HG02852 (cell line): ENCODE measurements around the gene CEP131.

Experiments used
- ATAC-seq: cut with Tn5 transposase; IDR thresholded peaks from one replicate; pipeline ENCODE4 v1.9.1; 2021; ENCODE audit warnings: mild to moderate bottlenecking, moderate library complexity; ENCODE audit not compliant: unreplicated experiment

The CEP131 gene

DNA sequence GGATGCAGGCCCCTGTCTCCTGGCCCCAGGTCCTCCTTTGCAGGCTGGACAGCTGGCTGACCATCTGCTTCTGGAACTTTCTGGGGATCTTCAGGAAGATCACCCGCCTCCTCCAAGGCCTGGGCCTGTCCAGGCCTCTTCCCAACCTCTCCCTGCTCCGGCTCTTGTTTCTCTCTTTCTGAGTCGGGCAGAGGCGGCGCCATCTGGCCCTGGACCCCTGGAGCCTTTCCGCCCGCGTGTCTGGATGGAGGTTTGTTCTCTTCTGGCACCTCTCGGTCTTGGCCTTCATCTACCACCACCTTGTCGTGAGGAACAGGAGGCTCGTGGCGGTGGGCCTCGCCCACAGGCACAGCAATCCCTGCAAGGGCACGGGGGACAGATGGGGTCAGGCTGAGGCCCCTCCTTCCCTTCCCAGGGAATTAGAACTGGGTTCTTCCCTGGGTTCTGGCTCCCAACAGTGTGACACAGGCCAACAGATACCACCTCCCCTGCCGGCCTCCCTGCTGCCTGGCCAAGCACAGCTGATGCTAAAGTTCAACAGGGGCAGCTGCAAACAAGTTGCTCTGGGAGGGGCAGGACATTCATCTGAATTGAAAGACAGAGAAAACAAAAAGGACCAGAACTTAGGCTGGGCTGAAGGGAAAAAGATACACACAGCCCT lies 29.7 kb upstream of the CEP131 start:
- ATAC-seq: no peak

DNA sequence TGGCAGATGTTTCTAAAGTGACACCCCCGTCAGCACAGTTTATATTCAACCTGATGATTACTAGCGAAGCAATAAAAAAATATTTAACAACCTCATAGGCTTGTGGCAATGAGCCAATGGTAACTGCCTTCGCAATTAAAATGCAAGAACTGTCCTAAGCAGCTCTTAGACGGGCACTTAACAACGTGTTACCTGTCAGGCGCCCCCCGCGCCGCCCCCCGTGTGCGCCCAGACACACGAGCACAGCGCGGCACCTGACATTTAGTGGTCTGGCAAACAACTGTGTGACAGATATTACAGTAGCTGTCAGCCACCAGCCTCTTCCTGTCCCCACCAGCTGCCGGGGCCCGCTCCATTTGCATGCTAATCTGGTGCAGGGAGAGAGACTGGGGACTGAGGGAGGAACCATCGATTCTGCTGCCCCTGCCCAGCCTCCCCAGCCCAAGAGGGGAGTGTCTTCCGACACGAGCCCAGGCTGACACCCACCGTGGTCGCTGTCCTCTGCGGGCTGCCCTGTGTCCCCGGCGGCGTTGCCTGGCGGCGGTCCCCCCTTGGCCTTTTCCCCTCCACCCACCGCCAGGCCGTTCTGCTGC lies 29.0 kb upstream of the CEP131 start:
- no peak for ATAC-seq

DNA sequence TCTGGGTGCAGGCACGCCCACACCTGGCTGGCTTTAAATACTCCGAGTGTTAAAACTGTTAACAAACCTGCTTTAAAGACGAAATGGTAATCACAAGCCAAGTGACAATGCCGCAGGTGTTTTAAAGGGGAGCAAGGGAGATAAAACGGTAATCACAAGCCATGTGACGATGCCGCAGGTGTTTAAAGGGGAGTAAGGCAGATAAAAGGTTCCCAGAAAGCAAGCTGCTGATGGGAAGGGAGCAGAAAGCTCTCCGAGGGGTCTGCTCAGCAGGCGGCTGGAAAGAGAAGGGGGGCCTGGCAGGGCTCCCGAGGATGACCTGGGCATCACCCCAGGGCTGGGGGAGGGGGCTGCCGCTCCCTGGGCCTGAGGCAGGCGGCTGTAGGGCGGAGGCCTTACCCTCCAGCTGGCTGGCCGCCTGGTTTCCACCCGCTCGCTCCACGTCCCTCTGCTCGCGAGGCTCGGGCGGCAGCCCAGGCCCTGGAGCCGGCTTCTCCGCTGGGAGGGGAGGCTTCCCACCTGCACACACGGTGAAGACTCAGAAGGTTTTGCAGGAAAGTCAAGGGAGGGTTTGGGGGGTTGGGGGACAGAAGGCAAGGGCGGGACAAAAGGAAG lies 28.4 kb upstream of the CEP131 start:
- no peak for ATAC-seq

DNA sequence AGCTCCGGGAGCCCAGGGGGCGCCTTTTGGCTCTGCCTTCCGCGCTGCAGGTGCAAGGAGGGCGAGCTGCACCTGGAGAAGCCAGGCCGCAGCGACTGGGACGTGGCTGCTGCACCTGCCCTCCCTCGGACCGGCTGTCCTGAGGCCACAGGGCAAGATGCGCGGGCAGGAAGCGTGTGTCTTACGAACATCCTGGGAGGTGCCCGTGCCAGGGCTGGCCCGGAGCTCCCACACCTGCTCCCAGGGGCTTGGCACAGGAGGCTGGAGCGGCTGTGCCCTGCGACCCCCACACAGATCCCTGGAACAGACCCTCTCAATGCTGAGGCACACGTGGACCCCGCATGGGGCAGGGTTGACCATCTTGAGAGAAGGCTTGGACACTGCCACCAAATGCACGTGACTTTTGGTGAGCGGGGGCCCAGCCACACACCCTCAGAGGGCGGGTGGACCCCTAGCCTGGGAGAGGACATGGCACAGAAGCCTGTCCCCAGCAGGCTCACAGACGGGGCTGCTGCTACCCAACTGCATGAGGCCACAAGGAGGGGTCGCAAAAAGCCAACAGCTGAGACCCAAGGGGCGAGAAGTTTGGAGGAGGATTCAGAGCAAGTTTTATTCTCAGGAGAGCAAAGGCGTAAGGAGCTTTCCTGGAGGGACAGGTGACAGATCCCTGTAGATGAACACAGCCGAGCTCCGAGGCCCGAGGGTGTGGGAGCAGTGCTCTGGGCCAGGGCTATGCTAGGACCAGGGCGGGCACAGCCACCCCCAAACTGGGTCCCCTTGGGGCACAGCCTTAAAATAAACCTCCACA lies 27.7 kb upstream of the CEP131 start:
- no peak for ATAC-seq

DNA sequence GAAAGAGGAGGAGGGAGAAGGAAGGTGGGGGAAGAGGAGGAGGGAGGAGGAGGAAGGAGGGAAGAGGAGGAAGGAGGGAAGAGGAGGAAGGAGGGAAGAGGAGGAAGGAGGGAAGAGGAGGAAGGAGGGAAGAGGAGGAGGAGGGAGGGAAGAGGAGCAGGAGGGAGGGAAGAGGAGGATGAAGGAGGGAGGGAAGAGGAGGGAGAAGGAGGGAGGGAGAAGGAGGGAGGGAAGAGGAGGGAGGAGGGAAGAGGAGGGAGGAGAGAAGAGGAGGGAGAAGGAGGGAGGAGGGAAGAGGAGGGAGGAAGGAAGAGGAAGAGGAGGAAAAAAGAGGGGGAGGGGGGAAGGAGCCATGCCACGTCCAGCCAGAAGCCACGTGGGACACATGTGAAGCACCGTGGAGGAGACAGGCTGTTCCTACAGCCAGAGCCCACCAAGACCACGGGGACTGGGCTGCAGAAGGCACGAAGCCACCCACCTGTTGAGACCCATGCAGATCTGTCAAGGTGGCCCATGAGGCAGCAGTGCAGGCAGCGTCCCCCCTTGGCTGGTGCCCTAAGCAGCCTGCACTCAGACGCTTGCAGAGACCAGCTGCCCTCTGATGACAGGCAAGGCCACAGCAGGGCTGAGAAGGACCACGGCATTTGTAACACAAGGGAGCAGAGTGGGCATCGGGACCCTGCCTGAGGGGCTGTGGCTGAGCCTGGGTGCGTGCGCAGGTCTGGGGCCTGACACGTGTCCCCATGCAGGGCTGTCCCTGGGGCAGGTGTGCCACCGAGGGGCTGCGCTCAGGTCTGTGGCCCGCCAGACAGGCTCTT lies 26.7 kb upstream of the CEP131 start:
- ATAC-seq: no peak

DNA sequence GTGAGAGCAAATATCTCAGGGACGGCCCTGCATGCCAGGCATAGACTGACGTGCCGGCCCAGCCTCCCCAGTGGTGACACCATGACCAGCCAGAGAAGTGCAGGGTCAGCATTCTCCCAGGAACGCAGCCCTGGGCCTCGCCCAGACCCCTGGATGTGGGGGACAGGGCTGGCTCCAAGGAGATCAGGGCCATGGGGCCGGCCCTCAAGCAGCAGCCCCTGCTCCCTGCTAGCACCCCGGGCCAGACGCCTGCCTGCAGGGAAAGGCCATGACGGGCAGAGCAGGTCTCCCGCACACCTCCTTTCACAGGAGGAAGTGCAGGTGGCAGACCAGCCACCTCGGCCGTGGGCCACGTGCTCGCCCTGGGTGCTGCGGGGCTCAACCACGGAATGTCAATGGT lies 25.9 kb upstream of the CEP131 start:
- ATAC-seq: no peak

DNA sequence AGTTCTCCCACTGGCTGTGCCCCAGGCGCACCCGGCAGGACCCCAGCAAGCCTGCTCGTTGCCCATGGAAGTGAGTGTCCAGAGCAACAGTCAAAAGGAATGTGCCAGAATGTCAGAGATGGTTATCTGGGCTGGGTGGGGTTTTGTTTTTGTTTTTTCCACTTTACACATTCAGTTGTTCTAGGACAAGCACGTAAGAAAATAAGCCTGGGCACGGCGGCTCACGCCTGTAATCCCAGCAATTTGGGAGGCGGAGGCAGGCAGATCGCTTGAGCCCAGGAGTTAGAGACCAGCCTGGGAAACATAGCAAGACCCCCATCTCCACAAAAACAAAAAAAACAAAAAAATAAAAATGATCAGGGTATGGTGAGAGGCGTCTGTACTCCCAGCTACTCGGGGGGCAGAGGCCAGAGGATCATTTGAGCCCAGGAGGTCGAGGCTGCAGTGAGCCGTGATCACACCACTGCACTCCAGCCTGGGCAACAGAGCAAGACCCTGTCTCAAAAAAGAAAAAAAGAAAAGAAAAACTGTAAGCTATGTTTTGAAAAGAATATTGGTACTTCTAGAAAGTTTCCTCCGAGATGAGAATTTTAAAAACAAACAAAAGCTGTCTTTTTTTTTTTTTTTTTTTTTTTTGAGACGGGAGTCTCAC lies 24.7 kb upstream of the CEP131 start:
- ATAC-seq: no peak

DNA sequence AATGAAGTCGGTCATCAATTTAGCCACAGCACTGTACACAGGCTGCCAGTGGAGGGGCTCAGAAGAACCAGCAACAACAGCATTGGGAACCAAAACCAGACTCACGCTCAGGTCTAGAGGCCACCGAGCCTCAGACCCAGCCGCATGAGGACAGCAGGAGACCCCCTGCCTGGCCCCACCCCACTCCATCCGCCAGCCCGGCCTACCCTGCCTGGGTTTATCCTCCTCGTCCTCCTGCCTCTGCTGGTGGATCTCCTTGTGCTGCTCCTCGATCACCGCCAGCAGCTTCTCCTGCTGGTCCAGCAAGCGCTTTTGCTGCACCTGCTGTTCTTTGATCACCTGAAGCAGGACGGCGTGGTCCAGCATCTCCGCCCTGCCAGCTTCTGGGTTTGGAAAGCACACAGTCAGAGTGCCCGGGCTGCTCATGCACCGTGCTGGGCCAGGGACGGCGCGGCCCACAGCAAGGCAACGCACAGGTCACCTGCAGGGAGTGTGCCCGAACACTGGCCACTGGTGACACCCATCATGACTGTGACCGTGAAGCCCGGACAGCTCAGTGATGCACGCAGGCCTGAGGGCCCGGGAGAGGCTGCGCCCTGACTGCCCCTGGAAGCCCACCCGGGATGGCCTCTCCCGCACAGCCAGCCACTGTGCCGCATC lies 24.0 kb upstream of the CEP131 start:
- no peak for ATAC-seq

DNA sequence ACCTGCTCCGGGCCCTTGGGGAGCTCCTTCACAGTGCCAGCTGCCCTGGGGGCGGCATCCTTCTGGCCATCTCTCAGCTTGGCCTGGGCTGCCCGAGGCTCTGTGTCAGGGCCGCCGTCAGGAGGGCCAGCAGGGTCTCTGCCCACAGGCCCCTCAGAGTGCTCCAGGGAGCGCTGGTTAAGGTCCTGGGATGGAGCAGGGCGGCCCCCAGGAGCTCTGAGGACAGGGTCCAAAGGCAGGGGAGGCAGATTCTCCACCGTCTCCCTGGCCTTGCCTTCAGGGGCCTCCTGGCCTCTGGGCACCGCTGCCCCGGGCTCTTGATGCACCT lies 23.5 kb upstream of the CEP131 start:
- ATAC-seq: no peak

DNA sequence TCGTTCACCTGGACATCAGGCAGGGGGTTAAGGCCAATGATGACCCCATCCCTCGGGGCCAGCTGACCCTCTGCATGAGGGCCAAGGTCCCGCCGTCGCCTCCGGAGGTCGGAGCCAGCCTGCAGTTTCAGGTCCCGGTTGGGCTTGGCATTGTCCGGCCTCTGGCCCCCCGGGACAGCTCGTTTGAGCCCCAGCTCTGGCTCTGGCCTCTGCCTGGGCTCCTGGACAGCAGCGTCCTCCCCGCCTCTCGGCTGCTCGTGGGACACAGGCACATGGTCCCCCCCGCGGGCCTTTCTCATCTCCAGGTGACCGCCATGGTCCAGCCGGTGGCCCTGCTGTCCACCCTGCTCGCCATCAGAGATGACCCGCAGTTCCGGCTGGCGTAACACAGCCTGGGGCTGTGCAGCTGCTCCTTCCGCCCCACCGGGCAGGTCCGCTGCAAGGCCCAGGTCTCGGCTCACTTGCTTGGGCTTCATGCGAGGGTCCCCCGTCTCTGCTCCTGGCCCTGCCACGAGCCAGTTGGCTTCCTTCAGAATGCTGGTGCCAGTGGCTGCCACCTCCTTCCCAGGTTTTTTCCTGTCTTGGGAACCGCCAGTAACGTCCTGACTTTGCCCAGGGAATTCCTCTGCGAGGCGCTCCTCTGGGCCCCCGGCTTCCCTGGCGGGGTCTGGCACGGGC lies 23.0 kb upstream of the CEP131 start:
- no peak for ATAC-seq

DNA sequence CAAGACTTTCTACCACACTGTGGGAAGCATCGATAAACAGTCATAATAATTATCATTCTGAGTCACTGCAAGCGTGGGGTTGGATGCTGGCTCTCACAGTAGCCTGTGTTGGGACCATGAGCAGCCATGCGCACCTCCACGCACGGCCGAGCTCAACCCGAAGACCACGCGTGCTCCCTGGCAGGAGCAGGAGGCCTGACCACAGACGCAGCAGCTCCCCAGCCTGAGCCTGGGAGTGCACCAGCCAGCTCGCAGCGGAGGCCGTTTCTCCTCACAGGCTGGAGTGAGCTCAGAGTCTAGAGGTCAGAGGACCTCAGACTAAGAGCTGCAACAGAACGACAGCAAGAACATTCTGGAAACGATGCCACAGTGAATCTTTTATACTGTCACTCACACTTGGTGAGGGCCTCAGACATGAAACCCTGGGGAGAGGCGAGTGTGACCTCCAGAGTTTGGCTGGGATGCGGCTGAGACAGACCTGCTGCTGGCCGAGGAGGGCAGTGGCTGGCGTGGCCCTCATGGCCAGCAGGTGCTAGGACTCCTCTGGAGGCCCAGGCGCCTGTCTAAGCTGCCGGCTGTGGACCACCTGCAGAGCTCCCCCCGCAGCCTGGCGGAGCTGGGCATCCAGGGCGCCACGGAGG lies 22.4 kb upstream of the CEP131 start:
- no peak for ATAC-seq

DNA sequence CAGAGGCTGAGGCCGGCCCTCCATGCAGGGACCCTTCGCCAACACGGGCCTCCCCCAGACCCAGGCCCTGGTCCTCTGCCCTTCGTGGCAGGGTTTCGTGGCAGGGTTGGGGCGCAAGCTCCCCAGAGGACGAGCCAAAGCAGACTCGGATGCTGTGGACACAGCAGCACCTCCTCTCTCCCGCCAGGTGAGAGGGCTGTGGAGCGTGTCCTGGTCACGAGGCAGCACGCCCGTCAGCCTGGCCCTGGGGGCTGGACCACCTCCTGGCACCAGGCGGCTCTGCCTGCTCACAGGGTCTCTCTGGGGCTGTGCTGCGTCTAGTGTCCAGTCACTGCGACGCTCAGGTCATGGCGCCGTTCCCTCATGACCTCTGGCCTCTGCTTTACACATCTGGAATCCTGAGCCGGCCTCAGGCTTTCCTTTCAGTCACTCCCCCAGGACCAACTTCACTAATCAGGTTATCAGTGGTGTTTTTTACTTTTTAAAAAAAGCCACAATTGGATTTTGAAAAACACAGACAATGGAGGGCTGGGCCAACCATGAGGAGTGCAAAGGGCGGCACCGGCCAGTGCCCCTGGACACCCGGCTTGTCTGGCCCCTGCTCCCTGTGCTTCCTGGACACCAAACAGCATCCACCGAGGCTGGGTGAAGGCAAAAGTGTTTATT lies 21.7 kb upstream of the CEP131 start:
- no peak for ATAC-seq

DNA sequence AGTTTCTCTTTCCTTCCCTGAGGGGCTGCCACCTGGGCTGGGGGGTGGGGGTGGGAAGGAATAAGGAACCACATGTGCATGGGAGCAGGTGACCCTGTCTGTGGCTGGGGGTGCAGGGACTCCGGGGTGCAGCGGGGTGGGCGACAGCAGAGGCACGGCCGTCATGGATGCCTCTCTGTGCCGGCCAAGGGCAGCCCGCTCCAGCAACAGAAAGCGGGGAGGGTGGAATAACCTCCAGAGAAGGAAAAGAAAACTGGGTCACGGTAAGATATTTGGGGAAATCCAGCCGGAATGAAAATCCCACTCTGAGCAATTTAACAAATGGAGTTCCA lies 20.5 kb upstream of the CEP131 start:
- ATAC-seq: no peak

DNA sequence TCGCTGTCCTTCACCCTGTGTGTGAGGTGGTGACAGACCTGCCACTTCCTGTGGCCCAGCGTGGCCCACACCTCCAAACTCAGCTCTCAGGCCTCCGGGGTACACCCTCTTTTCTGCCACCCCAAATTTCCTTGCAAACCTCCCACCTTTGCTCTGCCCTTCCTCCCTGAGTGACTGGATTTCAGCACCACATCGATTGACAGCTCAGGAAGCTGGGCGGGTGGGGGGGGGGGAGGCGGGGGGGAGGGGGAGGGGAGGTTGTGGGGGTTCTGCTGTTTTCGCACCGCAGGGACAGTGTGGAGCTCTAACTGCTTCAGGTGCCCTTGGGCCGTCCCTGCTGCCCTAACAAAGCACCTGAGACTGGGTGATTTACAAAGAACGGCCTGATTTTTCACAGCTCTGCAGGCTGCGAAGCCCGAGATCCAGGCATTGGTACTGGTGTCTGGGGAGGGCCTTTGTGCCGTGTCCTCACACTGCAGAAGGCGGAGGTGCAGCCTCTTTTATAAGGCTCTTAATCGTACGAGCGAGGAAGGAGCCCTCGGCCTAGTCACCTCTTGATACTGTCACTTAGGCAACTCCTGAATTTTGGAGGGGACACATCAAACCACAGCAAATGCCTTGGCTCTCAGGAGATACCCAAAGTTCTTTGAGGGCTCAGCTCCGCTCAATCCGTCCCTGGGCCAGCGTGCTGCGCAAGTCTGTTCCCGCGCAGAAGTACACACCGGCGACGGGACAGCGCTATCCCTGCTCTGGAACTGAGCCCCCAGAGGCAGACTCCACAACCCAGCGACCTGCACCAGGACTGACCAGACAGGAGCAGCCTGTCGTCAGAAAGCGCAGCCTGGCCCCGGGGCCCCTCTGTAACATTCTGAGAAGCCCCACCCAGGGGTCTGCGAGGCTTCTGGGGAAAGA lies 19.9 kb upstream of the CEP131 start:
- no peak for ATAC-seq

DNA sequence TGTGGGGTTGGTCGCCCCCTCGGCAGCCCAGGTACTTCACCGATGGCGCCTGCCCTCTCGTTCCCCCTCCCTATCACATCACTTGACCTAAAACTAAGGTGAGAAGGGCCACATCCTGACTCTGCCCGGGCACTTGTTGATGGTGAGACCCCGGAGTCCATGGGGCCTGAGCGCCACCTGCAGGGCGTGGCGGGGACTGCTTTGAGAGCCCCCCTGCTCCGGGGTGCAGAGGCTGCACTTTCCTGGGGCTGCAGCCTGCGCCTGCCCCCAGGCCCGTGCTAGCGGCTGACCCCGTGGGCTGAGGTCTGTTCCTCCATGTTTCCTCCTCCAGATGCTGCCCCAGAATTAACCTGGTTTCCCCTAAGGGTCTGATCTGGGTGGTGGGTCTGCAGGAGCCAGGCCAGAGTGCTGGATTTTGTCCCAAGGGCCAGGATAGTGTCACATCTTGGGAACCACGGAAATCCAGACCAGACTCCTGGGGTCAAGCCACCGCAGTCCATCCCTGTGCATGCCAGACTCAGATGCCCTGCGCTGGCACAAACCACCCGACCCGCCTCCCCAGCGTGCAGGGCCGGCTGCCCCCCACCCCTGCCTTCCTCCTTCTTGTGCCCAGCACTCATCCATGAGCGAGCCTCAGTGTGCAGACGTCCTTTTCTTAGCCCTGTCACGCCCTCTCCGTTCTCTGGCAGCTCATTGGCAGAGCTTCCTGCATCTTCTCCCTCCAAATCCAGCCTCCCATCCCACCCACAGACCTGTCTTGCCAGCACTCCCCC lies 19.1 kb upstream of the CEP131 start:
- ATAC-seq: no peak

DNA sequence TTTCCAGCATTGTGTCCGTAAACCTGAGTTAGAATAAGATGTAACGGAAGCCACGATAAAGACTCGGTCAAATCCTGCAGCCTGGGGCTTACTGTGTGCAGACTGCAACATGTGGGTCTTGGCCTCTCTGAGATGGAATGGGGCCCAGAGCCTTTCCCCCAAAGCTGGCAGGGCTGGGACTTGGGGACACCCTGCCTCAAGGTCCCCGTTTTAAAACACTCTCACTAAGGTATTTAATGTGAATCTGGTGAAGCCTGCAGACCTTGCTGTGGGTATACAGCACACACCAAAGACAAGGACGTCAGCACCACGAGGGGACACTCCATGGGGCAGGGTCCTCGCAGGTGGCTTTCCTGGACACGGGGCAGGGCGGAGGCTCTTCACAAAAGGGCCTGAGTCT lies 18.4 kb upstream of the CEP131 start:
- ATAC-seq: no peak

DNA sequence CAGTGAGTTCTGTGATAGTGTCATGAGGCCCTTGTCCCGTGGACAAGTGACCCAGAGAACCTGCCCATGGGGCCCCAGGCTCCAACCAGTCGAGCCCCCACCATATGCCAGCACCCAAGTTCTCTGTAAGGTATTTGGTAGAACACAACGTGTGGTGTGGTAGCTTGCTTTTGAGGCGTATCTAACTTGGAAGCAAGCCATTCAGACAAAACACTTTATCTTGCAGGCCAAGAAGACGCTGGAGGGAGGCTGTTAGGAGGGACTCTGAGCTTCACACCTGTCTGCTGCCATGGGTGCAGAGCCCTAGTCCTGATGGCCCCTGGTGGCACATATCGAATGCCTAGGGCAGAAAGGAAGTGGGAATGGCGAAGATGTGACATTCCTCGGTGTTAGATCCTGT lies 18.0 kb upstream of the CEP131 start:
- no peak for ATAC-seq
